DOHH2 (cell line): Measurements from ENCODE around the gene SAT1.

Source experiments
- H3F3A ChIP-seq: fragments of 200-600 bp; sonication (generic), shearing (Covaris generic); 2 replicates; pipeline ENCODE4 v1.6.0; 2016; ENCODE audit warnings: antibody characterized with exemption, mild to moderate bottlenecking; ENCODE audit not compliant: control insufficient read depth, insufficient read depth
- H3K27ac ChIP-seq: fragments of 200-600 bp; sonication (generic); 2 replicates; pipeline ENCODE4 v1.5.1; 2014; ENCODE audit warnings: low read depth, mild to moderate bottlenecking, low read length, moderate library complexity
- H3K27me3 ChIP-seq: fragments of 200-600 bp; sonication (generic); 2 replicates; pipeline ENCODE4 v1.6.1; 2014; ENCODE audit warnings: mild to moderate bottlenecking, low read length, mixed read lengths; ENCODE audit not compliant: control insufficient read depth
- H3K36me3 ChIP-seq: fragments of 200-600 bp; sonication (generic); 2 replicates; pipeline ENCODE4 v1.6.1; 2014; ENCODE audit warnings: mild to moderate bottlenecking, low read length, moderate library complexity, mixed read lengths; ENCODE audit not compliant: control insufficient read depth
- H3K4me1 ChIP-seq: fragments of 200-600 bp; sonication (generic); 2 replicates; pipeline ENCODE4 v1.6.1; 2014; ENCODE audit warnings: mild to moderate bottlenecking, low read length, mixed read lengths; ENCODE audit not compliant: control insufficient read depth
- H3K4me2 ChIP-seq: fragments of 200-600 bp; sonication (generic); 2 replicates; pipeline ENCODE4 v1.6.0; 2014; ENCODE audit warnings: mild to moderate bottlenecking, low read length, moderate library complexity
- H3K4me3 ChIP-seq: fragments of 200-600 bp; sonication (generic); 2 replicates; pipeline ENCODE4 v1.5.1; 2014; ENCODE audit warnings: mild to moderate bottlenecking, low read length, mixed read lengths
- H3K79me2 ChIP-seq: fragments of 200-600 bp; sonication (generic); 2 replicates; pipeline ENCODE4 v1.6.1; 2014; ENCODE audit warnings: mild to moderate bottlenecking, low read length, mixed read lengths; ENCODE audit not compliant: control insufficient read depth
- H3K9me2 ChIP-seq: fragments of 200-600 bp; sonication (generic); replicated peaks from 2 replicates; pipeline ENCODE4 v1.6.1; 2014; ENCODE audit warnings: mild to moderate bottlenecking, low read length, mixed read lengths; ENCODE audit not compliant: control insufficient read depth
- H3K9me3 ChIP-seq: fragments of 200-600 bp; sonication (generic); 2 replicates; pipeline ENCODE4 v1.6.1; 2014; ENCODE audit warnings: antibody characterized with exemption, low read length, mixed read lengths; ENCODE audit not compliant: control insufficient read depth, insufficient read depth
- H4K20me1 ChIP-seq: fragments of 200-600 bp; sonication (generic); 2 replicates; pipeline ENCODE4 v1.6.0; 2014; ENCODE audit warnings: low read depth, mild to moderate bottlenecking, antibody characterized with exemption, low read length, moderate library complexity; ENCODE audit not compliant: control insufficient read depth, insufficient read depth
- CTCF ChIP-seq: fragments of 200-600 bp; sonication (generic); IDR thresholded peaks from one replicate; pipeline ENCODE4 v1.5.1; 2014; ENCODE audit warnings: antibody characterized with exemption, mild to moderate bottlenecking, low read depth, low read length; ENCODE audit not compliant: poor library complexity, severe bottlenecking
- EZH2phosphoT487 ChIP-seq: fragments of 200-600 bp; sonication (generic); IDR thresholded peaks from 2 replicates; pipeline ENCODE4 v1.6.1; 2017; ENCODE audit warnings: borderline replicate concordance, mild to moderate bottlenecking, antibody characterized with exemption, low read length, moderate library complexity, mixed read lengths

SAT1 gene

GRCh38 chrX:23786268-23786815 lies 3.4 kb downstream of the SAT1 start:
- peaks cover 7% of the 10 kb centered on the region for H4K20me1 ChIP-seq
- peaks cover 33% of the 10 kb centered on the region for H3K79me2 ChIP-seq
- TF ChIP-seq EZH2phosphoT487 (no peak), CTCF (no peak)
- no peak overlapping the region for H3K4me2 ChIP-seq
- H3K9me2 ChIP-seq = no peaks in the 10 kb centered on the region
- no peaks in the 10 kb centered on the region for H3K27me3 ChIP-seq
- peaks cover 28% of the 10 kb centered on the region for H3K36me3 ChIP-seq
- no peak overlapping the region for H3K27ac ChIP-seq
- no peak overlapping the region for H3K4me3 ChIP-seq
- H3K4me1 ChIP-seq = peaks cover 16% of the 10 kb centered on the region
- H3F3A ChIP-seq = peaks cover 30% of the 10 kb centered on the region
- no peaks in the 10 kb centered on the region for H3K9me3 ChIP-seq

GRCh38 chrX:23787745-23788118 lies 4.8 kb downstream of the SAT1 start:
- no peaks in the 10 kb centered on the region for H3K9me3 ChIP-seq
- H3K9me2 ChIP-seq = no peaks in the 10 kb centered on the region
- H3K4me3 ChIP-seq = no peak overlapping the region
- no peaks in the 10 kb centered on the region for H3K27me3 ChIP-seq
- H3K79me2 ChIP-seq = peaks cover 23% of the 10 kb centered on the region
- peaks cover 28% of the 10 kb centered on the region for H3K36me3 ChIP-seq
- no peak for TF ChIP-seq CTCF
- TF ChIP-seq EZH2phosphoT487 = no peak
- peaks cover 20% of the 10 kb centered on the region for H3F3A ChIP-seq
- H3K27ac ChIP-seq = no peak overlapping the region
- no peak overlapping the region for H3K4me2 ChIP-seq
- peaks cover 7% of the 10 kb centered on the region for H4K20me1 ChIP-seq
- H3K4me1 ChIP-seq = peaks cover 16% of the 10 kb centered on the region

- TF ChIP-seq CTCF (no peak), EZH2phosphoT487 (no peak)
- Histone ChIP-seq H3K79me2 (peaks cover 18% of the 10 kb centered on the region), H3K36me3 (peaks cover 27% of the 10 kb centered on the region), H3K9me3 (no peaks in the 10 kb centered on the region), H3K27me3 (no peaks in the 10 kb centered on the region), H4K20me1 (peaks cover 7% of the 10 kb centered on the region), H3K9me2 (no peaks in the 10 kb centered on the region), H3K4me3 (no peak overlapping the region), H3F3A (peaks cover 20% of the 10 kb centered on the region), H3K27ac (no peak overlapping the region), H3K4me1 (peaks cover 16% of the 10 kb centered on the region), H3K4me2 (no peak overlapping the region)
These were observed 5.5 kb downstream of the SAT1 start for GRCh38 chrX:23788521-23788920.

- no peak overlapping the region for H3K4me2 ChIP-seq
- H3K9me3 ChIP-seq = no peaks in the 10 kb centered on the region
- H3K4me3 ChIP-seq = no peak overlapping the region
- peaks cover 17% of the 10 kb centered on the region for H3F3A ChIP-seq
- no peaks in the 10 kb centered on the region for H3K27me3 ChIP-seq
- peaks cover 16% of the 10 kb centered on the region for H3K4me1 ChIP-seq
- peaks cover 23% of the 10 kb centered on the region for H3K36me3 ChIP-seq
- H3K9me2 ChIP-seq = no peaks in the 10 kb centered on the region
- peaks cover 14% of the 10 kb centered on the region for H3K79me2 ChIP-seq
- TF ChIP-seq EZH2phosphoT487 = no peak
- TF ChIP-seq CTCF = no peak
- peaks cover 7% of the 10 kb centered on the region for H4K20me1 ChIP-seq
- H3K27ac ChIP-seq = no peak overlapping the region
These were observed 6.0 kb downstream of the SAT1 start for GRCh38 chrX:23788946-23789345.
